CD4-positive, CD25-positive, alpha-beta regulatory T cell (primary cell): ENCODE data around the gene MACROD2. TPM values are rescaled to one million over a fixed set of nuclear protein-coding genes. Genes with fewer than 3 reads are reported as not detected.

ENCODE experiments used
- ATAC-seq, 2 donors: fragments of 150-1000 bp; cut with Tn5 transposase; one replicate each; pipeline ENCODE4 v1.10.0; 2021; ENCODE audit warnings: low read depth in 2 of 2, moderate number of reproducible peaks in 2 of 2, moderate library complexity in 1 of 2
- DNase-seq, 3 donors: peaks; one replicate each; pipeline versions ENCODE4 v3.0.0 to v3.0.0-alpha.2; 2012 to 2022; ENCODE audit warnings: mixed read lengths in 1 of 3
- H3K27ac ChIP-seq: one replicate; pipeline ENCODE4 v1.7.0; 2013; ENCODE audit warnings: mild to moderate bottlenecking, low read length; ENCODE audit not compliant: insufficient read depth, poor library complexity, severe bottlenecking
- H3K27me3 ChIP-seq: one replicate; pipeline ENCODE4 v1.7.0; 2013; ENCODE audit warnings: low read length; ENCODE audit not compliant: control insufficient read depth, insufficient read depth
- H3K36me3 ChIP-seq: one replicate; pipeline ENCODE4 v1.7.0; 2013; ENCODE audit warnings: mild to moderate bottlenecking, low read length, moderate library complexity; ENCODE audit not compliant: control insufficient read depth, insufficient read depth
- H3K4me1 ChIP-seq: 2 replicates; pipeline ENCODE4 v1.7.0; 2013; ENCODE audit warnings: mild to moderate bottlenecking, low read length; ENCODE audit not compliant: insufficient read depth, control insufficient read depth, poor library complexity, severe bottlenecking
- H3K4me3 ChIP-seq: one replicate; pipeline ENCODE4 v1.7.0; 2013; ENCODE audit warnings: low read depth, mild to moderate bottlenecking, low read length, moderate library complexity
- H3K9me3 ChIP-seq, 2 experiments: 1 replicate in 1 of 2; 2 replicates in 1 of 2; pipeline ENCODE4 v1.7.0; 2013; ENCODE audit warnings: low read length in 2 of 2, mild to moderate bottlenecking in 1 of 2, moderate library complexity in 1 of 2; ENCODE audit not compliant: control insufficient read depth in 2 of 2
- H3K27ac Mint-ChIP-seq, 3 donors: one replicate each; pipeline ENCODE4 v1.8.0; 2020 to 2022; ENCODE audit warnings: mild to moderate bottlenecking in 3 of 3, mixed read lengths in 3 of 3, moderate library complexity in 2 of 3
- H3K27me3 Mint-ChIP-seq: one replicate; pipeline ENCODE4 v1.8.0; 2022; ENCODE audit warnings: mild to moderate bottlenecking, mixed read lengths
- H3K36me3 Mint-ChIP-seq: one replicate; pipeline ENCODE4 v1.8.0; 2020; ENCODE audit warnings: mixed read lengths
- H3K4me1 Mint-ChIP-seq, 4 donors: one replicate each; pipeline ENCODE4 v1.8.0; 2020 to 2022; ENCODE audit warnings: mixed read lengths in 4 of 4, mild to moderate bottlenecking in 1 of 4
- H3K4me3 Mint-ChIP-seq, 4 donors: one replicate each; pipeline ENCODE4 v1.8.0; 2020 to 2022; ENCODE audit warnings: mild to moderate bottlenecking in 4 of 4, mixed read lengths in 4 of 4, moderate library complexity in 3 of 4
- H3K9me3 Mint-ChIP-seq, 7 donors: one replicate each; pipeline ENCODE4 v1.8.0; 2020 to 2022; ENCODE audit warnings: mixed read lengths in 7 of 7, mild to moderate bottlenecking in 3 of 7, moderate library complexity in 2 of 7
- polyA plus RNA-seq, 4 donors: library from polyadenylated mRNA; unstranded; fragments of 300-500 nt; fragmentation: Illumina TruSeq; gene quantifications; one replicate each; pipeline ENCODE4 v1.2.3, GENCODE V29; 2021
- total RNA-seq: library from RNA; stranded (reverse); gene quantifications from one replicate; pipeline ENCODE4 v1.2.3, GENCODE V29; 2022

Gene MACROD2
- total and polyA plus RNA-seq, 5 donors from 2014 or later, result 1.4 TPM; not detected in 4

GRCh38 chr20:15784020-15784419, 1788.7 kb downstream of the MACROD2 start:
- ATAC-seq (no peak), DNase-seq (no peak)
- no peaks in the 10 kb centered on the region for H3K4me1 Mint-ChIP-seq
- Histone ChIP-seq H3K36me3 (no peaks in the 10 kb centered on the region), H3K9me3 (no peaks in the 10 kb centered on the region), H3K27ac (no peak overlapping the region), H3K27me3 (no peaks in the 10 kb centered on the region), H3K4me3 (no peak overlapping the region), H3K4me1 (no peaks in the 10 kb centered on the region)
- no peak overlapping the region for H3K4me3 Mint-ChIP-seq
- no peaks in the 10 kb centered on the region for H3K27me3 Mint-ChIP-seq
- peaks cover 0 to 11% (median 7%) of the 10 kb centered on the region in 7 donors for H3K9me3 Mint-ChIP-seq
- no peak overlapping the region for H3K27ac Mint-ChIP-seq
- H3K36me3 Mint-ChIP-seq, result no peaks in the 10 kb centered on the region

- DNase-seq (no peak), ATAC-seq (no peak)
- Histone ChIP-seq H3K4me3 (no peak overlapping the region), H3K9me3 (no peaks in the 10 kb centered on the region), H3K27ac (no peak overlapping the region), H3K4me1 (no peaks in the 10 kb centered on the region), H3K27me3 (no peaks in the 10 kb centered on the region), H3K36me3 (no peaks in the 10 kb centered on the region)
- no peaks in the 10 kb centered on the region for H3K4me1 Mint-ChIP-seq
- no peak overlapping the region for H3K4me3 Mint-ChIP-seq
- H3K27me3 Mint-ChIP-seq, result no peaks in the 10 kb centered on the region
- no peak overlapping the region for H3K27ac Mint-ChIP-seq
- no peaks in the 10 kb centered on the region for H3K36me3 Mint-ChIP-seq
- H3K9me3 Mint-ChIP-seq, result peaks cover 0 to 7% (median 3%) of the 10 kb centered on the region in 7 donors
Observed at GRCh38 chr20:15789079-15789478, 1793.8 kb downstream of the MACROD2 start.

DNA sequence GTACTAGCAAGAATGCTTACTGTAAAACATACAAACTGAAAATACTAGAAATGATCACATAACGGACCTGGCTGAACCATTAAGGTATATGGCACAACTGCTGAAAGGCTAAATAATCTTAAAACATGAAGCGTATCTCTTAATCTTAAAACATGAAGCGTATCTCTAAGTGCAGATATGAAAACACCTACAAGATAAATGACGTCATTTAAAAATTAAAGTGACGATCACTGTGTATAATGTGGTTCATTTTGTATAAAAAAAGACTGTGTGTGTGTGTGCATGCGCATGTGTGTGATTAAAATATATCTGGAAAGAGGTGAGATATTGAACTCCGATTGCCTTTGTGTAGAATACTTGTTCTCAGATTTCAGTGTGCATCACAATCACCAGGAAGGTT, 1797.5 kb downstream of the MACROD2 start:
- H3K9me3 Mint-ChIP-seq, result peaks cover 0 to 7% (median 0%) of the 10 kb centered on the region in 7 donors
- Histone ChIP-seq H3K9me3 (no peaks in the 10 kb centered on the region), H3K36me3 (no peaks in the 10 kb centered on the region), H3K4me3 (no peak overlapping the region), H3K27ac (no peak overlapping the region), H3K27me3 (no peaks in the 10 kb centered on the region), H3K4me1 (no peaks in the 10 kb centered on the region)
- no peak overlapping the region for H3K27ac Mint-ChIP-seq
- DNase-seq (no peak), ATAC-seq (no peak)
- H3K4me1 Mint-ChIP-seq, result no peaks in the 10 kb centered on the region
- no peaks in the 10 kb centered on the region for H3K27me3 Mint-ChIP-seq
- no peak overlapping the region for H3K4me3 Mint-ChIP-seq
- no peaks in the 10 kb centered on the region for H3K36me3 Mint-ChIP-seq

GRCh38 chr20:15794409-15794808, 1799.1 kb downstream of the MACROD2 start:
- peaks cover 0 to 7% (median 1%) of the 10 kb centered on the region in 7 donors for H3K9me3 Mint-ChIP-seq
- Histone ChIP-seq H3K4me1 (no peaks in the 10 kb centered on the region), H3K9me3 (no peaks in the 10 kb centered on the region), H3K36me3 (no peaks in the 10 kb centered on the region), H3K4me3 (no peak overlapping the region), H3K27me3 (no peaks in the 10 kb centered on the region), H3K27ac (no peak overlapping the region)
- H3K27ac Mint-ChIP-seq, result no peak overlapping the region
- ATAC-seq, result no peak
- no peak for DNase-seq
- no peaks in the 10 kb centered on the region for H3K4me1 Mint-ChIP-seq
- H3K4me3 Mint-ChIP-seq, result no peak overlapping the region
- H3K27me3 Mint-ChIP-seq, result no peaks in the 10 kb centered on the region
- no peaks in the 10 kb centered on the region for H3K36me3 Mint-ChIP-seq

DNA sequence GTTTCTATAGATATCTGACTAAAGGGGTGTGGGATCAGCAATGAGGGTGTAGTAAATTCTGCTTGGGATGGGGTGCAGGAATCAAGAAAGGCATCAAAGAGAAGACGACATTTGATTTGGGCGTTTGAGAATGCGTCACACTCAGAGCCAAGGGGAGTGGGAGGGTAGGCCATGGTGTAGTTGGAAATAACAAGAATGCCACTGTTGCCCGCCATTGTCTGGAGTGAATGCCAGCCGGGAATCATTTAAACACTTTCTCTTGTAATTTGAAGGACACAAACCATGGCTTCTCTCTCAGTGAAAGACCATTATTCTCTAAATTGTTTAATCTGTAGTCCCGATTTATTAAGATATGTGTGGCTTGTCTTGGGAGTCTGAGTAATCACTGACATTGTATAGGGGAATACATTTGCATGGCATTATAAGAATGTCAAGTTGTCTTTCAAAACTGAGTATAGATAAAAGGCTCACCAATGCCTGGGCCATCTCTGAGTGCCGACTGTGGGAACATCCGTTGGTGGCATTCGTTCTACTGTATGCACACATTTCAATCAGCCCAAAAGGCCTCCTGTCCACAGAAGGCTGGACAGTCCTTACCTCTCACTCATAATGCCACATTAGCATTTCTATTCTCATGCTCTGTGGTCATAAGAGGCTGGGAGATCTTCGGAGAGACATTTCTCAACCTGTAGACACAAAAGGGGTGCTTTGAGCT, 1800.1 kb downstream of the MACROD2 start:
- Histone ChIP-seq H3K4me3 (no peak overlapping the region), H3K9me3 (no peaks in the 10 kb centered on the region), H3K27me3 (no peaks in the 10 kb centered on the region), H3K4me1 (no peaks in the 10 kb centered on the region), H3K27ac (no peak overlapping the region), H3K36me3 (no peaks in the 10 kb centered on the region)
- H3K36me3 Mint-ChIP-seq, result no peaks in the 10 kb centered on the region
- H3K4me1 Mint-ChIP-seq, result no peaks in the 10 kb centered on the region
- H3K9me3 Mint-ChIP-seq, result peaks cover 0 to 7% (median 3%) of the 10 kb centered on the region in 7 donors
- no peak overlapping the region for H3K27ac Mint-ChIP-seq
- no peaks in the 10 kb centered on the region for H3K27me3 Mint-ChIP-seq
- ATAC-seq (no peak), DNase-seq (no peak)
- H3K4me3 Mint-ChIP-seq, result no peak overlapping the region

GRCh38 chr20:15799871-15800270, 1804.6 kb downstream of the MACROD2 start:
- Histone ChIP-seq H3K9me3 (no peaks in the 10 kb centered on the region), H3K27ac (no peak overlapping the region), H3K27me3 (no peaks in the 10 kb centered on the region), H3K4me3 (no peak overlapping the region), H3K4me1 (no peaks in the 10 kb centered on the region), H3K36me3 (no peaks in the 10 kb centered on the region)
- Mint-ChIP-seq H3K36me3 (no peaks in the 10 kb centered on the region), H3K4me3 (no peak overlapping the region), H3K9me3 (peaks cover 0 to 10% (median 5%) of the 10 kb centered on the region in 7 donors), H3K4me1 (no peaks in the 10 kb centered on the region), H3K27me3 (no peaks in the 10 kb centered on the region), H3K27ac (no peak overlapping the region)
- DNase-seq, result no peak
- no peak for ATAC-seq

GRCh38 chr20:15802020-15802419, 1806.7 kb downstream of the MACROD2 start:
- H3K27me3 Mint-ChIP-seq, result no peaks in the 10 kb centered on the region
- no peak overlapping the region for H3K4me3 Mint-ChIP-seq
- Histone ChIP-seq H3K4me3 (no peak overlapping the region), H3K36me3 (no peaks in the 10 kb centered on the region), H3K4me1 (no peaks in the 10 kb centered on the region), H3K27me3 (no peaks in the 10 kb centered on the region), H3K27ac (no peak overlapping the region), H3K9me3 (no peaks in the 10 kb centered on the region)
- no peak overlapping the region for H3K27ac Mint-ChIP-seq
- DNase-seq, result no peak
- H3K36me3 Mint-ChIP-seq, result no peaks in the 10 kb centered on the region
- peaks cover 0 to 14% (median 5%) of the 10 kb centered on the region in 7 donors for H3K9me3 Mint-ChIP-seq
- H3K4me1 Mint-ChIP-seq, result no peaks in the 10 kb centered on the region
- ATAC-seq, result no peak

- Mint-ChIP-seq H3K4me3 (no peak overlapping the region), H3K4me1 (no peaks in the 10 kb centered on the region), H3K36me3 (no peaks in the 10 kb centered on the region), H3K27ac (no peak overlapping the region), H3K9me3 (peaks cover 0 to 14% (median 9%) of the 10 kb centered on the region in 7 donors), H3K27me3 (no peaks in the 10 kb centered on the region)
- H3K9me3 ChIP-seq, result no peaks in the 10 kb centered on the region
- no peak overlapping the region for H3K4me3 ChIP-seq
- no peaks in the 10 kb centered on the region for H3K27me3 ChIP-seq
- no peak overlapping the region for H3K27ac ChIP-seq
- H3K36me3 ChIP-seq, result no peaks in the 10 kb centered on the region
- no peaks in the 10 kb centered on the region for H3K4me1 ChIP-seq
- DNase-seq, result no peak
- no peak for ATAC-seq
Observed at GRCh38 chr20:15805154-15805553, 1809.8 kb downstream of the MACROD2 start.
